GF-D8 (cell line): ENCODE measurements around the gene CTIF.

Source experiments
- DNase-seq: peaks from one replicate; lab custom pipeline; 2025; lab: John Stamatoyannopoulos, UW

Gene CTIF

GRCh38 chr18:48819781-48820482 lies 281.1 kb downstream of the CTIF start:
- no peak for DNase-seq

GRCh38 chr18:48820483-48821250 lies 281.8 kb downstream of the CTIF start:
- no peak for DNase-seq

- DNase-seq: no peak
Measured at GRCh38 chr18:48821251-48821590, 282.4 kb downstream of the CTIF start.

GRCh38 chr18:48821845-48822244 lies 283.0 kb downstream of the CTIF start:
- no peak for DNase-seq

- no peak for DNase-seq
Measured at GRCh38 chr18:48824231-48824970, 285.6 kb downstream of the CTIF start.

GRCh38 chr18:48825101-48825745 lies 286.4 kb downstream of the CTIF start:
- no peak for DNase-seq

- DNase-seq: no peak
Measured at GRCh38 chr18:48826271-48826670, 287.4 kb downstream of the CTIF start.

GRCh38 chr18:48826806-48827205 lies 288.0 kb downstream of the CTIF start:
- no peak for DNase-seq

GRCh38 chr18:48827291-48828193 lies 288.7 kb downstream of the CTIF start:
- DNase-seq: no peak

GRCh38 chr18:48828194-48828545 lies 289.3 kb downstream of the CTIF start:
- no peak for DNase-seq

GRCh38 chr18:48828691-48829442 lies 290.0 kb downstream of the CTIF start:
- DNase-seq: no peak

- DNase-seq: no peak
Measured at GRCh38 chr18:48829443-48830149, 290.8 kb downstream of the CTIF start.

GRCh38 chr18:48831113-48831759 lies 292.4 kb downstream of the CTIF start:
- DNase-seq: no peak

GRCh38 chr18:48831802-48832201 lies 293.0 kb downstream of the CTIF start:
- DNase-seq: no peak

GRCh38 chr18:48832938-48833700 lies 294.3 kb downstream of the CTIF start:
- DNase-seq: peak; percentile 44

GRCh38 chr18:48833701-48834412 lies 295.0 kb downstream of the CTIF start:
- no peak for DNase-seq

GRCh38 chr18:48834413-48835031 lies 295.7 kb downstream of the CTIF start:
- DNase-seq: peak; percentile 72

- DNase-seq: no peak
Measured at GRCh38 chr18:48835119-48835518, 296.3 kb downstream of the CTIF start.
